Measurements from ENCODE around the gene TRIM46. TPM values are rescaled to one million over a fixed set of nuclear protein-coding genes. Genes with fewer than 3 reads are reported as not detected.

TRIM46 gene
- total and polyA plus RNA-seq, 9 of the 15 experiments (the other 6 are each of a cell fraction or from before 2014, with no cell fraction given): 0.05 to 0.60 (median 0.16) TPM; not detected in 3

DNA sequence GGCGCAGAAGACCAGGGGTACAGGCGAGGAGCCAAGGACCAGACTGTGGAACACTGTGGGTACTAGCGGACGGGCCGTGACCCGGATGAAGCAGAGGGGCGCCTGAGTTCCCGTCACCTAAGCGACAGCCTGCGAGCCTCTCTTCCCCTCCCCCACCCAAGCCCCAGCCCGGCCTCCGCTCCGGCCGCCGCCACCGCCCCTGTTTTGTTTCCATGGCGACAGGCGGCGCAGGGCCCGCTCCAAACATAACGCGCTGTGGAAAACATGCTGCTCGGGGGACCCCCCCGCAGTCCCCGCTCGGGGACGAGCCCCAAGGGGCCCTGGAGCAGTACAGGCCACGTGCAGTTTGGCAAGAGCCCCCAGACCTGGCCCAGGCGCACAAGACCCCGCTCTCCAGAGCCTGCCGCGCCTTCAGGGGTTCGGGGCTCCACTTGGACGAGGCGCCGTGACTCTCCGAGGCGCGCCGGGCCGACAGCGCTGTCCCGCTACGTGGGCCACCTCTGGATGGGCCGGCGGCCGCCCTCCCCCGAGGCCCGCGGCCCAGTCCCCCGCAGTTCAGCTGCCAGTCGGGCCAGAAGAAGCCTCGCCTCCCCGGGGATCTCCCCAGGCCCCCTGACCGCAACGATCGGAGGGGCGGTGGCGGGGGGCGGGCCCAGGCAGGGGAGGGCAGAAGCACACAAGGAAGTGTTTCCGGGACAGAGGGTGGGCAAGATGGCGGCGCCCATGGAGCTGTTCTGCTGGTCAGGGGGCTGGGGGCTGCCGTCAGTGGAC is 35.1 kb downstream of the TRIM46 start, which contains the start of gene MTX1 (continued):
- TF ChIP-seq, protein P1, sequence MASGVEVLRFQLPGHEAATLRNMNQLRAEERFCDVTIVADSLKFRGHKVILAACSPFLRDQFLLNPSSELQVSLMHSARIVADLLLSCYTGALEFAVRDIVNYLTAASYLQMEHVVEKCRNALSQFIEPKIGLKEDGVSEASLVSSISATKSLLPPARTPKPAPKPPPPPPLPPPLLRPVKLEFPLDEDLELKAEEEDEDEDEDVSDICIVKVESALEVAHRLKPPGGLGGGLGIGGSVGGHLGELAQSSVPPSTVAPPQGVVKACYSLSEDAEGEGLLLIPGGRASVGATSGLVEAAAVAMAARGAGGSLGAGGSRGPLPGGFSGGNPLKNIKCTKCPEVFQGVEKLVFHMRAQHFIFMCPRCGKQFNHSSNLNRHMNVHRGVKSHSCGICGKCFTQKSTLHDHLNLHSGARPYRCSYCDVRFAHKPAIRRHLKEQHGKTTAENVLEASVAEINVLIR (CRISPR knock-in tag; IDR thresholded peaks at IDR 0.05): peak; percentile 71
- no peak for TF ChIP-seq ZNF584 (CRISPR knock-in tag; IDR thresholded peaks at IDR 0.05; ENCODE audit: low read depth)
- no peak for TF ChIP-seq ZNF347 (CRISPR knock-in tag; IDR thresholded peaks at IDR 0.05; ENCODE audit: low read depth)
- TF ChIP-seq NR3C1 (CRISPR knock-in tag; IDR thresholded peaks at IDR 0.05): 0 out of 2 replicates have a peak, but pooled peaks have one; percentile 41
- TF ChIP-seq ARHGAP35 (IDR thresholded peaks at IDR 0.05; ENCODE audit: partially characterized antibody): no peak
- TF ChIP-seq, protein P2, sequence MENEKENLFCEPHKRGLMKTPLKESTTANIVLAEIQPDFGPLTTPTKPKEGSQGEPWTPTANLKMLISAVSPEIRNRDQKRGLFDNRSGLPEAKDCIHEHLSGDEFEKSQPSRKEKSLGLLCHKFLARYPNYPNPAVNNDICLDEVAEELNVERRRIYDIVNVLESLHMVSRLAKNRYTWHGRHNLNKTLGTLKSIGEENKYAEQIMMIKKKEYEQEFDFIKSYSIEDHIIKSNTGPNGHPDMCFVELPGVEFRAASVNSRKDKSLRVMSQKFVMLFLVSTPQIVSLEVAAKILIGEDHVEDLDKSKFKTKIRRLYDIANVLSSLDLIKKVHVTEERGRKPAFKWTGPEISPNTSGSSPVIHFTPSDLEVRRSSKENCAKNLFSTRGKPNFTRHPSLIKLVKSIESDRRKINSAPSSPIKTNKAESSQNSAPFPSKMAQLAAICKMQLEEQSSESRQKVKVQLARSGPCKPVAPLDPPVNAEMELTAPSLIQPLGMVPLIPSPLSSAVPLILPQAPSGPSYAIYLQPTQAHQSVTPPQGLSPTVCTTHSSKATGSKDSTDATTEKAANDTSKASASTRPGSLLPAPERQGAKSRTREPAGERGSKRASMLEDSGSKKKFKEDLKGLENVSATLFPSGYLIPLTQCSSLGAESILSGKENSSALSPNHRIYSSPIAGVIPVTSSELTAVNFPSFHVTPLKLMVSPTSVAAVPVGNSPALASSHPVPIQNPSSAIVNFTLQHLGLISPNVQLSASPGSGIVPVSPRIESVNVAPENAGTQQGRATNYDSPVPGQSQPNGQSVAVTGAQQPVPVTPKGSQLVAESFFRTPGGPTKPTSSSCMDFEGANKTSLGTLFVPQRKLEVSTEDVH (IDR thresholded peaks at IDR 0.05; ENCODE audit: low read depth, partially characterized antibody): peak; percentile 65
- peak; percentile 72; the same call in 1 of the 2 replicates for TF ChIP-seq ZNF175 (CRISPR knock-in tag; IDR thresholded peaks at IDR 0.05; ENCODE audit: low read depth)
- TF ChIP-seq, protein P3, sequence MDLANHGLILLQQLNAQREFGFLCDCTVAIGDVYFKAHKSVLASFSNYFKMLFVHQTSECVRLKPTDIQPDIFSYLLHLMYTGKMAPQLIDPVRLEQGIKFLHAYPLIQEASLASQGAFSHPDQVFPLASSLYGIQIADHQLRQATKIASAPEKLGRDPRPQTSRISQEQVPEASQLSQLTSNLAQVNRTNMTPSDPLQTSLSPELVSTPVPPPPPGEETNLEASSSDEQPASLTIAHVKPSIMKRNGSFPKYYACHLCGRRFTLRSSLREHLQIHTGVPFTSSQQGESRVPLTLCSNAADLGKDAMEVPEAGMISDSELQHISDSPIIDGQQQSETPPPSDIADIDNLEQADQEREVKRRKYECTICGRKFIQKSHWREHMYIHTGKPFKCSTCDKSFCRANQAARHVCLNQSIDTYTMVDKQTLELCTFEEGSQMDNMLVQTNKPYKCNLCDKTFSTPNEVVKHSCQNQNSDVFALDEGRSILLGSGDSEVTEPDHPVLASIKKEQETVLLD (IDR thresholded peaks at IDR 0.05): 0 out of 2 replicates have a peak, but pooled peaks have one; percentile 30
- TF ChIP-seq RBBP5 (IDR thresholded peaks at IDR 0.05; ENCODE audit: borderline replicate concordance, insufficient read depth, low read length, poor library complexity, severe bottlenecking): peak; percentile 31
- peak; percentile 92 for TF ChIP-seq CREB1 (IDR thresholded peaks at IDR 0.05)
- peak; percentile 90 for TF ChIP-seq CREB1 (CRISPR knock-in tag; IDR thresholded peaks at IDR 0.05)
- TF ChIP-seq BRD4 (IDR thresholded peaks at IDR 0.05): peak; percentile 84; the same call in 1 of the 2 replicates
- TF ChIP-seq GABPB1 (CRISPR knock-in tag; IDR thresholded peaks at IDR 0.05): peak; percentile 95
- peak; percentile 63 for TF ChIP-seq ATF7 (IDR thresholded peaks at IDR 0.05)
- TF ChIP-seq MTA2 (IDR thresholded peaks at IDR 0.05; ENCODE audit: low read depth): peak; percentile 41
- 0 out of 2 replicates have a peak, but pooled peaks have one; percentile 26 for TF ChIP-seq SMARCA4 (IDR thresholded peaks at IDR 0.05)
- 0 out of 2 replicates have a peak, but pooled peaks have one; percentile 4 for TF ChIP-seq ZNF431 (CRISPR knock-in tag; IDR thresholded peaks at IDR 0.05)
- no peak for TF ChIP-seq ZNF778 (CRISPR knock-in tag; IDR thresholded peaks at IDR 0.05)
- 0 out of 2 replicates have a peak, but pooled peaks have one; percentile 10 for TF ChIP-seq BHLHE40 (IDR thresholded peaks at IDR 0.05; ENCODE audit: low read length)
- TF ChIP-seq, protein P4, sequence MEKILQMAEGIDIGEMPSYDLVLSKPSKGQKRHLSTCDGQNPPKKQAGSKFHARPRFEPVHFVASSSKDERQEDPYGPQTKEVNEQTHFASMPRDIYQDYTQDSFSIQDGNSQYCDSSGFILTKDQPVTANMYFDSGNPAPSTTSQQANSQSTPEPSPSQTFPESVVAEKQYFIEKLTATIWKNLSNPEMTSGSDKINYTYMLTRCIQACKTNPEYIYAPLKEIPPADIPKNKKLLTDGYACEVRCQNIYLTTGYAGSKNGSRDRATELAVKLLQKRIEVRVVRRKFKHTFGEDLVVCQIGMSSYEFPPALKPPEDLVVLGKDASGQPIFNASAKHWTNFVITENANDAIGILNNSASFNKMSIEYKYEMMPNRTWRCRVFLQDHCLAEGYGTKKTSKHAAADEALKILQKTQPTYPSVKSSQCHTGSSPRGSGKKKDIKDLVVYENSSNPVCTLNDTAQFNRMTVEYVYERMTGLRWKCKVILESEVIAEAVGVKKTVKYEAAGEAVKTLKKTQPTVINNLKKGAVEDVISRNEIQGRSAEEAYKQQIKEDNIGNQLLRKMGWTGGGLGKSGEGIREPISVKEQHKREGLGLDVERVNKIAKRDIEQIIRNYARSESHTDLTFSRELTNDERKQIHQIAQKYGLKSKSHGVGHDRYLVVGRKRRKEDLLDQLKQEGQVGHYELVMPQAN (IDR thresholded peaks at IDR 0.05; ENCODE audit: borderline replicate concordance): peak; percentile 97
- TF ChIP-seq CBFB (CRISPR knock-in tag; IDR thresholded peaks at IDR 0.05): peak; percentile 59; the same call in 1 of the 2 replicates
- peak; percentile 11; the same call in 1 of the 2 replicates for TF ChIP-seq EP300 (IDR thresholded peaks at IDR 0.05; ENCODE audit: low read length)
